Loucy (cell line): ENCODE data around the gene GRIA2.

Experiments used
- H2AFZ ChIP-seq: fragments of 200-600 bp; sonication (generic); 2 replicates; pipeline ENCODE4 v1.6.0; 2016; ENCODE audit warnings: antibody characterized with exemption, mild to moderate bottlenecking, low read length, moderate library complexity
- H3F3A ChIP-seq: fragments of 200-600 bp; 2 replicates; pipeline ENCODE4 v1.6.0; 2016; ENCODE audit warnings: antibody characterized with exemption, low read depth, mild to moderate bottlenecking
- H3K27me3 ChIP-seq: fragments of 200-600 bp; sonication (generic); 2 replicates; pipeline ENCODE4 v1.6.1; 2014; ENCODE audit warnings: low read length, mild to moderate bottlenecking; ENCODE audit not compliant: insufficient read depth, poor library complexity, severe bottlenecking
- H3K36me3 ChIP-seq: fragments of 200-600 bp; sonication (generic); 2 replicates; pipeline ENCODE4 v1.6.1; 2016; ENCODE audit warnings: low read length; ENCODE audit not compliant: insufficient read depth
- H3K4me1 ChIP-seq: fragments of 200-600 bp; sonication (generic); 2 replicates; pipeline ENCODE4 v1.5.1; 2014; ENCODE audit warnings: low read length, mild to moderate bottlenecking; ENCODE audit not compliant: insufficient read depth, poor library complexity, severe bottlenecking
- H3K4me2 ChIP-seq: fragments of 200-600 bp; sonication (generic); 2 replicates; pipeline ENCODE4 v1.6.0; 2014; ENCODE audit warnings: antibody characterized with exemption, low read length, low read depth, mild to moderate bottlenecking; ENCODE audit not compliant: poor library complexity, severe bottlenecking
- H3K4me3 ChIP-seq: fragments of 200-600 bp; sonication (generic); 2 replicates; pipeline ENCODE4 v1.5.1; 2014; ENCODE audit warnings: low read length, mild to moderate bottlenecking, mixed read lengths; ENCODE audit not compliant: poor library complexity, severe bottlenecking
- H3K79me2 ChIP-seq: fragments of 200-600 bp; sonication (generic); 2 replicates; pipeline ENCODE4 v1.6.1; 2014; ENCODE audit warnings: low read length; ENCODE audit not compliant: insufficient read depth
- H3K9ac ChIP-seq: fragments of 200-600 bp; sonication (generic); 2 replicates; pipeline ENCODE4 v1.6.0; 2014; ENCODE audit warnings: mild to moderate bottlenecking, low read depth, low read length, moderate library complexity; ENCODE audit not compliant: poor library complexity, severe bottlenecking
- H3K9me2 ChIP-seq: fragments of 200-600 bp; sonication (generic); replicated peaks from 2 replicates; pipeline ENCODE4 v1.6.1; 2016; ENCODE audit warnings: low read depth, low read length, mixed read lengths
- H3K9me3 ChIP-seq: fragments of 200-600 bp; sonication (generic); 2 replicates; pipeline ENCODE4 v1.6.1; 2014; ENCODE audit warnings: mild to moderate bottlenecking, antibody characterized with exemption, low read length, low read depth; ENCODE audit not compliant: insufficient read depth
- H4K20me1 ChIP-seq: fragments of 200-600 bp; sonication (generic); 2 replicates; pipeline ENCODE4 v1.6.0; 2014; ENCODE audit warnings: antibody characterized with exemption, low read length, mild to moderate bottlenecking; ENCODE audit not compliant: insufficient read depth, poor library complexity, severe bottlenecking
- EZH2phosphoT487 ChIP-seq: fragments of 200-600 bp; IDR thresholded peaks from 2 replicates; pipeline ENCODE4 v1.6.1; 2018; ENCODE audit warnings: antibody characterized with exemption, mild to moderate bottlenecking, moderate library complexity, borderline replicate concordance
- TF ChIP-seq, protein P1 (sequence below): fragments of 200-600 bp; sonication (generic); conservative IDR thresholded peaks from 2 replicates; pipeline ENCODE4 v1.5.1; 2014; ENCODE audit warnings: mild to moderate bottlenecking, antibody characterized with exemption, low read length

Gene GRIA2

DNA sequence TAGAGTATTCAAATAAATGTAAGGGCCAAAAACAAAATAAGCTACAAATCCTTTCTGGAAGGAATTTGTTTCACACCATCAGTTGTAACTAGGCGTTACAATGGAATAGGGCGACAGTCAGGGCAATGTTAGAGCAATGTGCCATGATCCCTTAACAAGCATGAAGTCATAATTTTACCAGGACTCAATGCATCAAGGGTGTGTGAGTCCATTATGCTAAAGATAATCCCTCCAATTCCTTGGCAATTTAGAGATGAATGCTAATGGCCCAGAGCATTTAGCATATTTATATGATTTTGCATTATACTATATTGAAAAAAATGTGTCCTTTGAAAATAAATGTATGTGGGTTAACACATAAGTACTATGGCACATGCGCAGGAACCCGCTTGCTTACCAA, 73.1 kb downstream of the GRIA2 start:
- Histone ChIP-seq H3K36me3 (no peaks in the 10 kb centered on the region), H3K4me3 (no peak overlapping the region), H3K4me2 (no peak overlapping the region), H2AFZ (no peak overlapping the region), H3K9ac (no peak overlapping the region), H4K20me1 (no peaks in the 10 kb centered on the region), H3K4me1 (no peaks in the 10 kb centered on the region), H3K79me2 (no peaks in the 10 kb centered on the region), H3K9me2 (no peaks in the 10 kb centered on the region), H3F3A (no peaks in the 10 kb centered on the region), H3K27me3 (no peaks in the 10 kb centered on the region), H3K9me3 (no peaks in the 10 kb centered on the region)
- no peak for TF ChIP-seq EZH2phosphoT487
- TF ChIP-seq, protein P1, sequence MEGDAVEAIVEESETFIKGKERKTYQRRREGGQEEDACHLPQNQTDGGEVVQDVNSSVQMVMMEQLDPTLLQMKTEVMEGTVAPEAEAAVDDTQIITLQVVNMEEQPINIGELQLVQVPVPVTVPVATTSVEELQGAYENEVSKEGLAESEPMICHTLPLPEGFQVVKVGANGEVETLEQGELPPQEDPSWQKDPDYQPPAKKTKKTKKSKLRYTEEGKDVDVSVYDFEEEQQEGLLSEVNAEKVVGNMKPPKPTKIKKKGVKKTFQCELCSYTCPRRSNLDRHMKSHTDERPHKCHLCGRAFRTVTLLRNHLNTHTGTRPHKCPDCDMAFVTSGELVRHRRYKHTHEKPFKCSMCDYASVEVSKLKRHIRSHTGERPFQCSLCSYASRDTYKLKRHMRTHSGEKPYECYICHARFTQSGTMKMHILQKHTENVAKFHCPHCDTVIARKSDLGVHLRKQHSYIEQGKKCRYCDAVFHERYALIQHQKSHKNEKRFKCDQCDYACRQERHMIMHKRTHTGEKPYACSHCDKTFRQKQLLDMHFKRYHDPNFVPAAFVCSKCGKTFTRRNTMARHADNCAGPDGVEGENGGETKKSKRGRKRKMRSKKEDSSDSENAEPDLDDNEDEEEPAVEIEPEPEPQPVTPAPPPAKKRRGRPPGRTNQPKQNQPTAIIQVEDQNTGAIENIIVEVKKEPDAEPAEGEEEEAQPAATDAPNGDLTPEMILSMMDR: no peak

- no peaks in the 10 kb centered on the region for H3K36me3 ChIP-seq
Measured at GRCh38 chr4:157294575-157294974, 74.0 kb downstream of the GRIA2 start.

GRCh38 chr4:157300701-157301100, 80.2 kb downstream of the GRIA2 start:
- Histone ChIP-seq H3K9me2 (no peaks in the 10 kb centered on the region), H3K4me2 (no peak overlapping the region), H3K9me3 (no peaks in the 10 kb centered on the region), H3F3A (no peaks in the 10 kb centered on the region), H4K20me1 (no peaks in the 10 kb centered on the region), H3K4me3 (no peak overlapping the region), H3K27me3 (no peaks in the 10 kb centered on the region), H2AFZ (no peak overlapping the region), H3K36me3 (no peaks in the 10 kb centered on the region), H3K9ac (no peak overlapping the region), H3K4me1 (no peaks in the 10 kb centered on the region), H3K79me2 (no peaks in the 10 kb centered on the region)
- TF ChIP-seq, protein P1: no peak
- TF ChIP-seq EZH2phosphoT487: no peak

More at GRCh38 chr4:157294575-157294974, 74.0 kb downstream of the GRIA2 start:
- Histone ChIP-seq H3K9me2 (no peaks in the 10 kb centered on the region), H3K9ac (no peak overlapping the region), H3K79me2 (no peaks in the 10 kb centered on the region), H3K4me3 (no peak overlapping the region), H4K20me1 (no peaks in the 10 kb centered on the region), H2AFZ (no peak overlapping the region), H3K4me2 (no peak overlapping the region), H3K27me3 (no peaks in the 10 kb centered on the region), H3F3A (no peaks in the 10 kb centered on the region), H3K9me3 (no peaks in the 10 kb centered on the region), H3K4me1 (no peaks in the 10 kb centered on the region)
- TF ChIP-seq, protein P1: no peak
- no peak for TF ChIP-seq EZH2phosphoT487
